HepG2 (cell line): Measurements from ENCODE around the gene CALML6. TPM values are rescaled to one million over a fixed set of nuclear protein-coding genes. Genes with fewer than 3 reads are reported as not detected.

Experiments
- BCL6 ChIP-seq: IDR thresholded peaks from 2 replicates; pipeline ENCODE4 v1.6.1; 2016; ENCODE audit warnings: missing genetic modification reagents, missing compliant biosample characterization
- CCAR2 ChIP-seq: fragments of 200-400 bp; formaldehyde crosslinking; optimal IDR thresholded peaks from 2 replicates; pipeline ENCODE3; 2018; ENCODE audit warnings: low read depth, mild to moderate bottlenecking, low read length, moderate library complexity
- CENPT ChIP-seq: sonication (generic); formaldehyde crosslinking; IDR thresholded peaks from 2 replicates; pipeline ENCODE4 v1.8.0; 2022; ENCODE audit warnings: low read depth, mild to moderate bottlenecking, moderate library complexity, missing genetic modification reagents
- CHCHD3 ChIP-seq: sonication (generic); formaldehyde crosslinking; IDR thresholded peaks from 2 replicates; pipeline ENCODE4 v1.8.0; 2022; ENCODE audit warnings: mild to moderate bottlenecking, missing genetic modification reagents, moderate library complexity
- FOXK2 ChIP-seq: fragments of 450-650 bp; IDR thresholded peaks from 2 replicates; pipeline ENCODE4 v1.6.1; 2016
- GTF3A ChIP-seq: sonication (generic); formaldehyde crosslinking; conservative IDR thresholded peaks from 2 replicates; pipeline ENCODE4 v1.4.0; 2020; ENCODE audit warnings: mild to moderate bottlenecking, missing genetic modification reagents
- HDAC6 ChIP-seq: fragments of 200-600 bp; sonication (generic); IDR thresholded peaks from 2 replicates; pipeline ENCODE4 v1.7.0; 2017; ENCODE audit warnings: mild to moderate bottlenecking, antibody characterized with exemption, low read length, low read depth
- NFIB ChIP-seq: sonication (generic); formaldehyde crosslinking; IDR thresholded peaks from 2 replicates; pipeline ENCODE4 v1.9.0; 2021; ENCODE audit warnings: missing genetic modification reagents, mild to moderate bottlenecking, borderline replicate concordance
- NFYC ChIP-seq: IDR thresholded peaks from 2 replicates; pipeline ENCODE4 v1.6.1; 2016; ENCODE audit warnings: missing genetic modification reagents, missing compliant biosample characterization
- NR2F1 ChIP-seq, 2 experiments: fragments of 450-650 bp in 1 of 2; formaldehyde crosslinking in 1 of 2; IDR thresholded peaks; 2 replicates each; pipeline versions ENCODE4 v1.5.0 to v1.6.1; 2016 to 2020; ENCODE audit warnings: mild to moderate bottlenecking in 1 of 2, missing compliant biosample characterization in 1 of 2, missing genetic modification reagents in 1 of 2, moderate library complexity in 1 of 2
- RCOR2 ChIP-seq: IDR thresholded peaks from 2 replicates; pipeline ENCODE4 v1.6.1; 2016; ENCODE audit warnings: missing biosample characterization, missing genetic modification reagents
- SMC3 ChIP-seq: IDR thresholded peaks from 2 replicates; pipeline ENCODE4 v1.6.1; 2011; ENCODE audit warnings: low read length, improper control_type of control experiment
- ZBTB33 ChIP-seq: sonication (generic); formaldehyde crosslinking; IDR thresholded peaks from 2 replicates; pipeline ENCODE4 v1.4.0; 2020; ENCODE audit warnings: missing genetic modification reagents
- ZNF430 ChIP-seq: sonication (generic); formaldehyde crosslinking; IDR thresholded peaks from 2 replicates; pipeline ENCODE4 v1.9.0; 2021; ENCODE audit warnings: mild to moderate bottlenecking, missing genetic modification reagents
- ZNF512 ChIP-seq: sonication (generic); formaldehyde crosslinking; IDR thresholded peaks from 2 replicates; pipeline ENCODE4 v1.4.0; 2020; ENCODE audit warnings: mild to moderate bottlenecking, missing genetic modification reagents
- ZNF766 ChIP-seq: sonication (generic); formaldehyde crosslinking; IDR thresholded peaks from 2 replicates; pipeline ENCODE4 v1.5.0; 2020; ENCODE audit warnings: missing genetic modification reagents, borderline replicate concordance
- ZNF839 ChIP-seq: sonication (generic); formaldehyde crosslinking; IDR thresholded peaks from 2 replicates; pipeline ENCODE4 v1.4.0; 2020; ENCODE audit warnings: missing genetic modification reagents, mild to moderate bottlenecking, borderline replicate concordance
- ZUFSP ChIP-seq: sonication (generic); formaldehyde crosslinking; IDR thresholded peaks from 2 replicates; pipeline ENCODE4 v1.9.0; 2021; ENCODE audit warnings: missing genetic modification reagents, mild to moderate bottlenecking, borderline replicate concordance
- polyA plus RNA-seq, 8 experiments: library from polyadenylated mRNA; depleted of rRNA in 3 of 8; stranded (reverse) in 7 of 8; unstranded in 1 of 8; fragments of >200 nt; fragmentation: Illumina TruSeq in 4 of 8; extraction: Trizol in 4 of 8; gene quantifications; 2 replicates each; pipeline versions ENCODE4 v1.2.1 to v1.2.3, GENCODE V29; 2011 to 2016; ENCODE audit warnings: low read depth in 4 of 8, missing spikeins in 1 of 8, mixed read lengths in 1 of 8; ENCODE audit not compliant: insufficient read depth in 1 of 8
- total RNA-seq, 5 experiments: library from RNA; depleted of rRNA; stranded (reverse); fragments of >200 nt; fragmentation: Illumina TruSeq; extraction: Trizol; gene quantifications; 2 replicates each; pipeline ENCODE4 v1.2.3, GENCODE V29; 2016; ENCODE audit warnings: low read depth in 1 of 5
- TF ChIP-seq, protein P1 (sequence below), 2 experiments: sonication (generic) in 1 of 2; formaldehyde crosslinking in 1 of 2; IDR thresholded peaks; 2 replicates each; pipeline versions ENCODE4 v1.5.1 to v1.6.1; 2011 to 2020; ENCODE audit warnings: borderline replicate concordance in 1 of 2, low read depth in 1 of 2, low read length in 1 of 2, mild to moderate bottlenecking in 1 of 2, missing genetic modification reagents in 1 of 2, moderate library complexity in 1 of 2
- TF ChIP-seq, protein P2 (sequence below): sonication (generic); formaldehyde crosslinking; conservative IDR thresholded peaks from 2 replicates; pipeline ENCODE4 v1.4.0; 2020; ENCODE audit warnings: missing genetic modification reagents

The CALML6 gene
- total and polyA plus RNA-seq, 2 of the 13 experiments (the other 11 are each of a cell fraction or from before 2014, with no cell fraction given), result 0.11 to 0.12 TPM

GRCh38 chr1:1891349-1892078 lies 23.5 kb upstream of the CALML6 start (continued):
- TF ChIP-seq, protein P1, sequence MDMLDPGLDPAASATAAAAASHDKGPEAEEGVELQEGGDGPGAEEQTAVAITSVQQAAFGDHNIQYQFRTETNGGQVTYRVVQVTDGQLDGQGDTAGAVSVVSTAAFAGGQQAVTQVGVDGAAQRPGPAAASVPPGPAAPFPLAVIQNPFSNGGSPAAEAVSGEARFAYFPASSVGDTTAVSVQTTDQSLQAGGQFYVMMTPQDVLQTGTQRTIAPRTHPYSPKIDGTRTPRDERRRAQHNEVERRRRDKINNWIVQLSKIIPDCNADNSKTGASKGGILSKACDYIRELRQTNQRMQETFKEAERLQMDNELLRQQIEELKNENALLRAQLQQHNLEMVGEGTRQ (IDR thresholded peaks at IDR 0.05; ENCODE audit: low read depth, low read length), result no peak
- TF ChIP-seq, protein P1 (CRISPR knock-in tag; IDR thresholded peaks at IDR 0.05; ENCODE audit: borderline replicate concordance), result no peak
- TF ChIP-seq SMC3 (no peak), RCOR2 (CRISPR knock-in tag) (no peak), ZBTB33 (CRISPR knock-in tag) (no peak), ZUFSP (CRISPR knock-in tag) (no peak), CENPT (CRISPR knock-in tag) (no peak), BCL6 (CRISPR knock-in tag) (no peak; the same call in 1 of the 2 replicates), ZNF512 (CRISPR knock-in tag) (peak; percentile 80; the same call in 1 of the 2 replicates), NR2F1 (CRISPR knock-in tag; IDR thresholded peaks at IDR 0.05) (no peak), HDAC6 (no peak), CHCHD3 (no peak), CCAR2 (no peak), ZNF430 (no peak; the same call in 1 of the 2 replicates), ZNF766 (CRISPR knock-in tag) (no peak), NFYC (no peak), GTF3A (no peak), NFIB (CRISPR knock-in tag) (no peak), FOXK2 (no peak), ZNF839 (CRISPR knock-in tag) (no peak)
- TF ChIP-seq, protein P2, sequence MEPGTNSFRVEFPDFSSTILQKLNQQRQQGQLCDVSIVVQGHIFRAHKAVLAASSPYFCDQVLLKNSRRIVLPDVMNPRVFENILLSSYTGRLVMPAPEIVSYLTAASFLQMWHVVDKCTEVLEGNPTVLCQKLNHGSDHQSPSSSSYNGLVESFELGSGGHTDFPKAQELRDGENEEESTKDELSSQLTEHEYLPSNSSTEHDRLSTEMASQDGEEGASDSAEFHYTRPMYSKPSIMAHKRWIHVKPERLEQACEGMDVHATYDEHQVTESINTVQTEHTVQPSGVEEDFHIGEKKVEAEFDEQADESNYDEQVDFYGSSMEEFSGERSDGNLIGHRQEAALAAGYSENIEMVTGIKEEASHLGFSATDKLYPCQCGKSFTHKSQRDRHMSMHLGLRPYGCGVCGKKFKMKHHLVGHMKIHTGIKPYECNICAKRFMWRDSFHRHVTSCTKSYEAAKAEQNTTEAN (CRISPR knock-in tag), result no peak
